ENCODE measurements around the gene SAP30BP.
A peak's percentile ranks its signal among the peaks of the same experiment; 100 is the strongest.

SAP30BP gene

GRCh38 chr17:75743625-75744206, 76.6 kb downstream of the SAP30BP start:
- Histone ChIP-seq H3K9ac (ENCODE audit: low read depth, low read length) (no peak overlapping the region), H3K27me3 (ENCODE audit: insufficient read depth, low read length, poor library complexity) (no peaks in the 10 kb centered on the region), H2AFZ (ENCODE audit: low read depth, low read length) (no peak overlapping the region), H3K4me1 (ENCODE audit: insufficient read depth, low read length) (peaks cover 5% of the 10 kb centered on the region; the same call in 1 of the 2 replicates), H3K36me3 (ENCODE audit: insufficient read depth, low read length) (no peaks in the 10 kb centered on the region), H3K4me2 (ENCODE audit: insufficient read depth, low read length) (no peak overlapping the region), H3K79me2 (ENCODE audit: insufficient read depth, low read length) (no peaks in the 10 kb centered on the region), H3K4me3 (ENCODE audit: low read depth in 1 of 2, low read length in 2 of 2) (no peak overlapping the region), H3K9me3 (ENCODE audit: insufficient read depth, low read length, severe bottlenecking) (no peaks in the 10 kb centered on the region), H4K20me1 (ENCODE audit: insufficient read depth, low read length) (no peaks in the 10 kb centered on the region), H3K27ac (ENCODE audit: low read length) (no peak overlapping the region)
- TF ChIP-seq CTCF (IDR thresholded peaks at IDR 0.05; ENCODE audit: borderline replicate concordance, extremely low read depth, low read length, poor library complexity, severe bottlenecking) (no peak), EZH2 (IDR thresholded peaks at IDR 0.05; ENCODE audit: borderline replicate concordance, low read depth, low read length, severe bottlenecking) (no peak)
- ATAC-seq (ENCODE audit: insufficient read depth, low read depth) (no peak), DNase-seq (no peak)

- H3K4me1 ChIP-seq (ENCODE audit: insufficient read depth, low read length), result peaks cover 22% of the 10 kb centered on the region
- no peaks in the 10 kb centered on the region for H4K20me1 ChIP-seq (ENCODE audit: insufficient read depth, low read length)
- no peaks in the 10 kb centered on the region for H3K36me3 ChIP-seq (ENCODE audit: insufficient read depth, low read length)
These were observed 81.6 kb downstream of the SAP30BP start for GRCh38 chr17:75748706-75749105.

GRCh38 chr17:75749545-75750389, 82.6 kb downstream of the SAP30BP start:
- peak overlapping the region; percentile 63 for H3K4me2 ChIP-seq (ENCODE audit: insufficient read depth, low read length)
- peak overlapping the region; percentile 70 for H2AFZ ChIP-seq (ENCODE audit: low read depth, low read length)

More at GRCh38 chr17:75748706-75749105, 81.6 kb downstream of the SAP30BP start:
- no peak overlapping the region for H3K4me3 ChIP-seq (ENCODE audit: low read depth in 1 of 2, low read length in 2 of 2)
- DNase-seq, result no peak
- TF ChIP-seq EZH2 (IDR thresholded peaks at IDR 0.05; ENCODE audit: borderline replicate concordance, low read depth, low read length, severe bottlenecking) (no peak), CTCF (IDR thresholded peaks at IDR 0.05; ENCODE audit: borderline replicate concordance, extremely low read depth, low read length, poor library complexity, severe bottlenecking) (no peak)
- no peaks in the 10 kb centered on the region for H3K27me3 ChIP-seq (ENCODE audit: insufficient read depth, low read length, poor library complexity)
- no peak overlapping the region for H2AFZ ChIP-seq (ENCODE audit: low read depth, low read length)
- no peak for ATAC-seq (ENCODE audit: insufficient read depth, low read depth)
- no peaks in the 10 kb centered on the region for H3K9me3 ChIP-seq (ENCODE audit: insufficient read depth, low read length, severe bottlenecking)
- no peak overlapping the region for H3K4me2 ChIP-seq (ENCODE audit: insufficient read depth, low read length)
- H3K79me2 ChIP-seq (ENCODE audit: insufficient read depth, low read length), result no peaks in the 10 kb centered on the region
- H3K9ac ChIP-seq (ENCODE audit: low read depth, low read length), result no peak overlapping the region
- no peak overlapping the region for H3K27ac ChIP-seq (ENCODE audit: low read length)

More at GRCh38 chr17:75749545-75750389, 82.6 kb downstream of the SAP30BP start:
- DNase-seq (peak; percentile 83), ATAC-seq (ENCODE audit: insufficient read depth, low read depth) (peak; percentile 76)
- Histone ChIP-seq H3K4me3 (ENCODE audit: low read depth in 1 of 2, low read length in 2 of 2) (peak overlapping the region in 1 of 2 experiments; percentile 41; a peak in 1 of 4 replicates), H3K27ac (ENCODE audit: low read length) (no peak overlapping the region), H3K9ac (ENCODE audit: low read depth, low read length) (peak overlapping the region; percentile 24; the same call in 1 of the 2 replicates), H3K27me3 (ENCODE audit: insufficient read depth, low read length, poor library complexity) (no peaks in the 10 kb centered on the region), H3K79me2 (ENCODE audit: insufficient read depth, low read length) (no peaks in the 10 kb centered on the region), H3K9me3 (ENCODE audit: insufficient read depth, low read length, severe bottlenecking) (no peaks in the 10 kb centered on the region), H3K36me3 (ENCODE audit: insufficient read depth, low read length) (no peaks in the 10 kb centered on the region), H4K20me1 (ENCODE audit: insufficient read depth, low read length) (no peaks in the 10 kb centered on the region), H3K4me1 (ENCODE audit: insufficient read depth, low read length) (peaks cover 32% of the 10 kb centered on the region)
- TF ChIP-seq EZH2 (IDR thresholded peaks at IDR 0.05; ENCODE audit: borderline replicate concordance, low read depth, low read length, severe bottlenecking), result no peak
- peak; percentile 93 for TF ChIP-seq CTCF (IDR thresholded peaks at IDR 0.05; ENCODE audit: borderline replicate concordance, extremely low read depth, low read length, poor library complexity, severe bottlenecking)
